Esophagus squamous epithelium (tissue), 4 donors: ENCODE measurements around the gene ADAMTS12.

Source experiments
- CTCF ChIP-seq, 6 experiments: fragments of 450-650 bp in 4 of 6; fragments of 200-600 bp in 2 of 6; sonication (generic) in 2 of 6; IDR thresholded peaks; one replicate each; pipeline ENCODE4 v1.5.1; 2016 to 2019; ENCODE audit warnings: antibody characterized with exemption in 6 of 6, mild to moderate bottlenecking in 4 of 6, moderate library complexity in 4 of 6
- POLR2A ChIP-seq, 4 donors: fragments of 450-650 bp; IDR thresholded peaks; one replicate each; pipeline ENCODE4 v1.6.1; 2017; ENCODE audit warnings: antibody characterized with exemption in 4 of 4, mild to moderate bottlenecking in 4 of 4, moderate library complexity in 3 of 4

DNA sequence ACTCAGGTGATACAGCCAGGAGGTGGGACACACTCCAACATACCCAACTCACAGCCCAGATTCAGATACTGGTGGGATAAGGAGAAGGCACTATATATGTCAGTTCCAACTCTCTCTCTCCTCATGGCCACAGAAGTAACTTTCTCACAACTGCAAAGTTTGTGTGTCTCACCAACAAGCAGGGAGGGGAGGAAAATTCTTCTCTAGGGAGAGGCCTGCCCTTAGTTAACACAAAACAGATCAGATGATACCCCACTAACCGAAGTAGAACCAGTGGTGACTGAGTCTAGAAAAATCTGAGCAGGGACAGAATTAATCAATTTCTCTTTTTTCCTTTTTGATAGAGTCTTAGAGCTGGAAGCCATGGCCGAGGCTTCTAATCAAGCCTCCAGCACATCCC lies 133.1 kb downstream of the ADAMTS12 start:
- TF ChIP-seq CTCF (IDR thresholded peaks at IDR 0.05) (no peak), POLR2A (IDR thresholded peaks at IDR 0.05) (no peak)
